ENCODE results near the gene PDE3A.
A peak's percentile ranks its signal among the peaks of the same experiment; 100 is the strongest.
"Not testable (repeated sequence)": the region's sequence is repeated elsewhere in the genome, so short reads cannot be mapped to it uniquely, and the experiment has no call there.

Gene PDE3A

GRCh38 chr12:20368114-20368650 lies at the start of gene PDE3A:
Gene PDE3A, plus strand, starts transcription at chr12:20368537. Its CDS starts 748 bp downstream, at chr12:20369285.
- TF ChIP-seq CTCF (conservative IDR thresholded peaks at IDR 0.05; ENCODE audit: low read length) = no peak
- no peak for TF ChIP-seq EZH2phosphoT487 (IDR thresholded peaks at IDR 0.05; ENCODE audit: borderline replicate concordance)
- Histone ChIP-seq H3K9ac (ENCODE audit: low read depth, low read length, poor library complexity, severe bottlenecking) (no peak within 1 kb of the TSS), H2AFZ (ENCODE audit: low read length) (no peak within 1 kb of the TSS), H4K20me1 (ENCODE audit: insufficient read depth, low read length, poor library complexity, severe bottlenecking) (no peaks in the 10 kb centered on the region), H3K4me3 (ENCODE audit: low read length, poor library complexity, severe bottlenecking) (no peak within 1 kb of the TSS), H3K79me2 (ENCODE audit: insufficient read depth, low read length) (no peaks in the 10 kb centered on the region), H3K9me3 (ENCODE audit: insufficient read depth, low read depth, low read length) (no peaks in the 10 kb centered on the region), H3K36me3 (ENCODE audit: insufficient read depth, low read length) (no peaks in the 10 kb centered on the region), H3K4me1 (ENCODE audit: insufficient read depth, low read length, poor library complexity, severe bottlenecking) (peaks cover 8% of the 10 kb centered on the region), H3K27me3 (ENCODE audit: insufficient read depth, low read length, poor library complexity, severe bottlenecking) (no peaks in the 10 kb centered on the region), H3F3A (ENCODE audit: low read depth) (no peaks in the 10 kb centered on the region), H3K4me2 (ENCODE audit: low read depth, low read length, poor library complexity, severe bottlenecking) (no peak within 1 kb of the TSS), H3K9me2 (replicated peaks; ENCODE audit: low read depth, low read length) (no peaks in the 10 kb centered on the region)

- Histone ChIP-seq H4K20me1 (ENCODE audit: insufficient read depth, low read length, poor library complexity, severe bottlenecking) (no peaks in the 10 kb centered on the region), H3K27me3 (ENCODE audit: insufficient read depth, low read length, poor library complexity, severe bottlenecking) (no peaks in the 10 kb centered on the region), H3K9me3 (ENCODE audit: insufficient read depth, low read depth, low read length) (no peaks in the 10 kb centered on the region), H3K4me2 (ENCODE audit: low read depth, low read length, poor library complexity, severe bottlenecking) (no peak overlapping the region), H2AFZ (ENCODE audit: low read length) (0 out of 2 replicates have a peak overlapping the region, but pooled peaks have one; percentile 21), H3K36me3 (ENCODE audit: insufficient read depth, low read length) (no peaks in the 10 kb centered on the region), H3K9me2 (replicated peaks; ENCODE audit: low read depth, low read length) (no peaks in the 10 kb centered on the region), H3K79me2 (ENCODE audit: insufficient read depth, low read length) (no peaks in the 10 kb centered on the region), H3K4me1 (ENCODE audit: insufficient read depth, low read length, poor library complexity, severe bottlenecking) (no peaks in the 10 kb centered on the region), H3K9ac (ENCODE audit: low read depth, low read length, poor library complexity, severe bottlenecking) (no peak overlapping the region), H3F3A (ENCODE audit: low read depth) (no peaks in the 10 kb centered on the region), H3K4me3 (ENCODE audit: low read length, poor library complexity, severe bottlenecking) (no peak overlapping the region)
- TF ChIP-seq EZH2phosphoT487 (IDR thresholded peaks at IDR 0.05; ENCODE audit: borderline replicate concordance) (no peak), CTCF (conservative IDR thresholded peaks at IDR 0.05; ENCODE audit: low read length) (no peak)
These were observed 49.0 kb upstream of the PDE3A start for GRCh38 chr12:20319366-20319765.

- Histone ChIP-seq H3K79me2 (ENCODE audit: insufficient read depth, low read length) (no peaks in the 10 kb centered on the region), H3K4me1 (ENCODE audit: insufficient read depth, low read length, poor library complexity, severe bottlenecking) (no peaks in the 10 kb centered on the region), H3K9ac (ENCODE audit: low read depth, low read length, poor library complexity, severe bottlenecking) (no peak overlapping the region), H3K27me3 (ENCODE audit: insufficient read depth, low read length, poor library complexity, severe bottlenecking) (no peaks in the 10 kb centered on the region), H3K9me3 (ENCODE audit: insufficient read depth, low read depth, low read length) (no peaks in the 10 kb centered on the region), H2AFZ (ENCODE audit: low read length) (no peak overlapping the region), H3K4me2 (ENCODE audit: low read depth, low read length, poor library complexity, severe bottlenecking) (no peak overlapping the region), H3F3A (ENCODE audit: low read depth) (no peaks in the 10 kb centered on the region), H3K9me2 (replicated peaks; ENCODE audit: low read depth, low read length) (no peaks in the 10 kb centered on the region), H4K20me1 (ENCODE audit: insufficient read depth, low read length, poor library complexity, severe bottlenecking) (no peaks in the 10 kb centered on the region), H3K36me3 (ENCODE audit: insufficient read depth, low read length) (no peaks in the 10 kb centered on the region), H3K4me3 (ENCODE audit: low read length, poor library complexity, severe bottlenecking) (no peak overlapping the region)
- TF ChIP-seq EZH2phosphoT487 (IDR thresholded peaks at IDR 0.05; ENCODE audit: borderline replicate concordance) (no peak), CTCF (conservative IDR thresholded peaks at IDR 0.05; ENCODE audit: low read length) (no peak)
These were observed 47.8 kb upstream of the PDE3A start for GRCh38 chr12:20320552-20320951.

GRCh38 chr12:20330826-20331505 lies 37.4 kb upstream of the PDE3A start:
- H3K4me2 ChIP-seq (ENCODE audit: low read depth, low read length, poor library complexity, severe bottlenecking) = peak overlapping the region; percentile 61

More at GRCh38 chr12:20330826-20331505, 37.4 kb upstream of the PDE3A start:
- H3K9ac ChIP-seq (ENCODE audit: low read depth, low read length, poor library complexity, severe bottlenecking); H3K9me3 ChIP-seq (ENCODE audit: insufficient read depth, low read depth, low read length); H4K20me1 ChIP-seq (ENCODE audit: insufficient read depth, low read length, poor library complexity, severe bottlenecking); H3K27me3 ChIP-seq (ENCODE audit: insufficient read depth, low read length, poor library complexity, severe bottlenecking); H3F3A ChIP-seq (ENCODE audit: low read depth); H3K79me2 ChIP-seq (ENCODE audit: insufficient read depth, low read length); H2AFZ ChIP-seq (ENCODE audit: low read length); H3K9me2 ChIP-seq (replicated peaks; ENCODE audit: low read depth, low read length); H3K36me3 ChIP-seq (ENCODE audit: insufficient read depth, low read length): not testable (repeated sequence)
- H3K4me3 ChIP-seq (ENCODE audit: low read length, poor library complexity, severe bottlenecking) = peak overlapping the region; percentile 48
- peaks cover 17% of the 10 kb centered on the region for H3K4me1 ChIP-seq (ENCODE audit: insufficient read depth, low read length, poor library complexity, severe bottlenecking)

Data from Loucy (cell line).